ENCODE results near the gene KIAA1217. TPM values are rescaled to one million over a fixed set of nuclear protein-coding genes. Genes with fewer than 3 reads are reported as not detected.
A peak's percentile ranks its signal among the peaks of the same experiment; 100 is the strongest.

KIAA1217 gene
- total RNA-seq, 1 donor from 2014 or later: 73.2 TPM

DNA sequence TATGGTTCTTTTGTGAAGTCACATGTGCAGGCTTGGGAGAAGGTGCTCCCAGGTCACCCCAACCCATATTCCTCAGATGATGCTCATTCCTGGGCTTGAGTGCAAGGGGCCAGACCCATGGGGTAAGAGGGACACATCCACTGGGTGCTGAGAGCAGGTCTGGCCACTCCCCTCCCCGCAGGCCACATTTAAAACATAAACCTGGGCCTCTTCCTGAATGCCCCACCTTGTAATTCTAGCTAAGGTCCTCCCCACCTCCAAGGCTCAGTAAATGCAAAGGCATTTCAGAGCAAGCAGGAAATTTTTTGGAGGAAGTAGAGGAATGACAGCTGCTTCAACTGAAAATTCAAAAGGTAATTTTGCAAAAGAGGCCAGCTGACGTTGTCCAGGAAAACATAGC is 342.2 kb downstream of the KIAA1217 start:
- Mint-ChIP-seq H3K27me3 (no peaks in the 10 kb centered on the region), H3K4me1 (ENCODE audit: unreplicated experiment) (peaks cover 11% of the 10 kb centered on the region), H3K4me3 (no peak overlapping the region), H3K9me3 (no peaks in the 10 kb centered on the region), H3K36me3 (peaks cover 15% of the 10 kb centered on the region), H3K27ac (peak overlapping the region; percentile 68)
- no peak for DNase-seq (ENCODE audit: extremely low spot score, unreplicated experiment)
- TF ChIP-seq, protein P1, sequence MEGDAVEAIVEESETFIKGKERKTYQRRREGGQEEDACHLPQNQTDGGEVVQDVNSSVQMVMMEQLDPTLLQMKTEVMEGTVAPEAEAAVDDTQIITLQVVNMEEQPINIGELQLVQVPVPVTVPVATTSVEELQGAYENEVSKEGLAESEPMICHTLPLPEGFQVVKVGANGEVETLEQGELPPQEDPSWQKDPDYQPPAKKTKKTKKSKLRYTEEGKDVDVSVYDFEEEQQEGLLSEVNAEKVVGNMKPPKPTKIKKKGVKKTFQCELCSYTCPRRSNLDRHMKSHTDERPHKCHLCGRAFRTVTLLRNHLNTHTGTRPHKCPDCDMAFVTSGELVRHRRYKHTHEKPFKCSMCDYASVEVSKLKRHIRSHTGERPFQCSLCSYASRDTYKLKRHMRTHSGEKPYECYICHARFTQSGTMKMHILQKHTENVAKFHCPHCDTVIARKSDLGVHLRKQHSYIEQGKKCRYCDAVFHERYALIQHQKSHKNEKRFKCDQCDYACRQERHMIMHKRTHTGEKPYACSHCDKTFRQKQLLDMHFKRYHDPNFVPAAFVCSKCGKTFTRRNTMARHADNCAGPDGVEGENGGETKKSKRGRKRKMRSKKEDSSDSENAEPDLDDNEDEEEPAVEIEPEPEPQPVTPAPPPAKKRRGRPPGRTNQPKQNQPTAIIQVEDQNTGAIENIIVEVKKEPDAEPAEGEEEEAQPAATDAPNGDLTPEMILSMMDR (conservative IDR thresholded peaks at IDR 0.05): no peak

- TF ChIP-seq, protein P1 (conservative IDR thresholded peaks at IDR 0.05): peak; percentile 54
- H3K27ac Mint-ChIP-seq: no peak overlapping the region
- no peaks in the 10 kb centered on the region for H3K27me3 Mint-ChIP-seq
- no peak overlapping the region for H3K4me3 Mint-ChIP-seq
- no peak for DNase-seq (ENCODE audit: extremely low spot score, unreplicated experiment)
- H3K4me1 Mint-ChIP-seq (ENCODE audit: unreplicated experiment): peaks cover 19% of the 10 kb centered on the region
- H3K9me3 Mint-ChIP-seq: no peaks in the 10 kb centered on the region
- H3K36me3 Mint-ChIP-seq: peaks cover 11% of the 10 kb centered on the region
Observed at GRCh38 chr10:24552346-24553016, 343.5 kb downstream of the KIAA1217 start.

DNA sequence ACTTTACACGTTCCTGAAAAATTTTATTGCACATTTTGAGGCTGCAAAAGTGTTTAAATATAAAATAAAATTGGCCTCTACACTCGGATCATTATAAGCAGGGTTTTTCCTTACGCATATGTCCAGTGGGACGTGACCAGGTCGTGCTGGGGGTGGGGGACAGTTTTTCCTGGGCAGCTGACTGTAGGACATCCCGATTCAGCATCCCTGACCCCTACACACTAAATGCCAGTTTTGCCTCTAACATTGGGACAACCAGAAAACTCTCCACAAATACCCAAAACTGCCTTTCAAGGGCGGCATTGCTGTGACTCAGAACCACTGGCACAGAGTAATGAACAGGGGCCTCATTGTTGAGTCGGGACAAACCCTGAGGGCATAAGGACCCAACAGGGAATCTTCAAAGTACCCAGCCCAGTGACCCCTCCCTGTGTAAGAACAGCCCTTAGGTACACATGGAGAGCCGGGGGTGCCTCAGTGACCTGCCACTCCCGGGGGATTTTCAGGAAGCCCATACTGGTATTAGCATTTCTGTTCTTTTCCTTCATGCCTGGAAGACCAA is 344.2 kb downstream of the KIAA1217 start:
- DNase-seq (ENCODE audit: extremely low spot score, unreplicated experiment): no peak
- no peaks in the 10 kb centered on the region for H3K27me3 Mint-ChIP-seq
- H3K4me3 Mint-ChIP-seq: no peak overlapping the region
- H3K4me1 Mint-ChIP-seq (ENCODE audit: unreplicated experiment): peaks cover 19% of the 10 kb centered on the region
- peaks cover 11% of the 10 kb centered on the region for H3K36me3 Mint-ChIP-seq
- no peaks in the 10 kb centered on the region for H3K9me3 Mint-ChIP-seq
- H3K27ac Mint-ChIP-seq: no peak overlapping the region
- TF ChIP-seq, protein P1 (conservative IDR thresholded peaks at IDR 0.05): no peak

GRCh38 chr10:24554036-24554435 is 345.1 kb downstream of the KIAA1217 start:
- H3K27me3 Mint-ChIP-seq: no peaks in the 10 kb centered on the region
- H3K4me3 Mint-ChIP-seq: no peak overlapping the region
- TF ChIP-seq, protein P1 (conservative IDR thresholded peaks at IDR 0.05): no peak
- no peaks in the 10 kb centered on the region for H3K9me3 Mint-ChIP-seq
- DNase-seq (ENCODE audit: extremely low spot score, unreplicated experiment): no peak
- peaks cover 19% of the 10 kb centered on the region for H3K4me1 Mint-ChIP-seq (ENCODE audit: unreplicated experiment)
- peaks cover 11% of the 10 kb centered on the region for H3K36me3 Mint-ChIP-seq
- H3K27ac Mint-ChIP-seq: no peak overlapping the region

DNA sequence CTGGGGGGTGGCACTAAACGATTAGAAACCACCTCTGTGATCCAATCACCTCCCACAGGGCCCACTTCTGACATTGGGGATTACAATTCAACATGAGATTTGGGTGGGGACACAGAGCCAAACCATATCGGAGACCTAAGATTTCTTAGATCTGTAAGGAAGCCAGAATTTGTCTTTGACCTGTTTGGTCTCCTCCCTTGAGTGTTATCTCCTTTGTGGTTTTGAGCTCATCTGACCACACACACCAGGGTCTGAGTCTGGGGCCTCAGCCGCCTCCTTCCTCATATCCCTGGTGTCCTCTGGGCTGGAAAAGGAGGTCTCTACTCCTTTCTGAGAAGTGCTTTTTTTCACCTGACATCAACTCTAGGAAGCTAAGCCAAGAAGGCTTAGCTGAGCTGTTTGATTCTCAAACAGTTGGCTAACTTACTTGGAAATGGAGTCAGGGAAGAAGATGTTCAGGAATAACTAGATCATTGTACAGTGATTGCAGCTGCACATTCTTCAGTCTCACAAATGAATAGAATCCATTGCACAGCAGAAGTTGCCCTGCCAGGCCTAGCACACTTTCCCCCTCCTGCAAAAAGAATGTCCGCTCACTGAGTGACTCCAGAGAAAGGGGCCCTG is 347.3 kb downstream of the KIAA1217 start:
- DNase-seq (ENCODE audit: extremely low spot score, unreplicated experiment): no peak
- no peak overlapping the region for H3K27ac Mint-ChIP-seq
- H3K4me3 Mint-ChIP-seq: no peak overlapping the region
- no peaks in the 10 kb centered on the region for H3K36me3 Mint-ChIP-seq
- TF ChIP-seq, protein P1 (conservative IDR thresholded peaks at IDR 0.05): no peak
- H3K4me1 Mint-ChIP-seq (ENCODE audit: unreplicated experiment): peaks cover 18% of the 10 kb centered on the region
- no peaks in the 10 kb centered on the region for H3K27me3 Mint-ChIP-seq
- H3K9me3 Mint-ChIP-seq: no peaks in the 10 kb centered on the region
